Stimulated activated CD4-positive, alpha-beta T cell treated with anti-CD3 and anti-CD28 coated beads, Interleukin-4, amount 100 ng/mL, for 4 hours (primary cell): Measurements from ENCODE around the gene ADPRM.
"Not testable (repeated sequence)": the region's sequence is repeated elsewhere in the genome, so short reads cannot be mapped to it uniquely, and the experiment has no call there.

Experiments
- DNase-seq, 2 experiments: peaks; one replicate each; pipeline ENCODE4 v3.0.0-alpha.2; 2020

The ADPRM gene

GRCh38 chr17:10697092-10698081 is at the start of gene ADPRM, which contains the start of gene SCO1:
Gene ADPRM, plus strand, starts transcription at chr17:10697594. Its CDS starts 7,333 bp downstream, at chr17:10704927.
Gene SCO1, minus strand, starts transcription at chr17:10697533. Its CDS starts 26 bp downstream, at chr17:10697507.
- peak; percentile 85 to 88 for DNase-seq

- DNase-seq: no peak
These were observed 49.0 kb upstream of the ADPRM start for GRCh38 chr17:10648381-10648780.

GRCh38 chr17:10648956-10649355 is 48.4 kb upstream of the ADPRM start:
- no peak for DNase-seq

GRCh38 chr17:10649602-10650001 is 47.8 kb upstream of the ADPRM start:
- no peak for DNase-seq

- DNase-seq: no peak
These were observed 45.5 kb upstream of the ADPRM start for GRCh38 chr17:10651927-10652326.

- no peak for DNase-seq
These were observed 44.3 kb upstream of the ADPRM start for GRCh38 chr17:10652984-10653659.

- no peak for DNase-seq
These were observed 43.4 kb upstream of the ADPRM start for GRCh38 chr17:10653987-10654386.

GRCh38 chr17:10657148-10657547 is 40.2 kb upstream of the ADPRM start, which contains the start of gene MYH3:
Gene MYH3, minus strand, starts transcription at chr17:10657309. Its CDS starts 2,245 bp downstream, at chr17:10655064.
- no peak for DNase-seq

GRCh38 chr17:10657879-10658278 is 39.5 kb upstream of the ADPRM start:
- no peak for DNase-seq

- DNase-seq: no peak
These were observed 36.0 kb upstream of the ADPRM start for GRCh38 chr17:10661437-10661836.

GRCh38 chr17:10663231-10663630 is 34.2 kb upstream of the ADPRM start:
- DNase-seq: no peak

- DNase-seq: no peak
These were observed 32.8 kb upstream of the ADPRM start for GRCh38 chr17:10664571-10664970.

GRCh38 chr17:10666906-10667305 is 30.5 kb upstream of the ADPRM start:
- no peak for DNase-seq

GRCh38 chr17:10668775-10669174 is 28.6 kb upstream of the ADPRM start:
- DNase-seq: no peak

- no peak for DNase-seq
These were observed 24.1 kb upstream of the ADPRM start for GRCh38 chr17:10673312-10673711.

- no peak for DNase-seq
These were observed 22.7 kb upstream of the ADPRM start for GRCh38 chr17:10674704-10675103.

- DNase-seq: no peak
These were observed 15.4 kb upstream of the ADPRM start for GRCh38 chr17:10681866-10682446.

- DNase-seq: no peak
These were observed 13.5 kb upstream of the ADPRM start for GRCh38 chr17:10683853-10684252.

- no peak for DNase-seq
These were observed 9.9 kb upstream of the ADPRM start for GRCh38 chr17:10687499-10687898.

GRCh38 chr17:10695875-10696407 is 1.5 kb upstream of the ADPRM start:
- DNase-seq: not testable (repeated sequence)

- DNase-seq: no peak
These were observed 863 bp downstream of the ADPRM start for GRCh38 chr17:10698096-10698818.

GRCh38 chr17:10699856-10700255 is 2.5 kb downstream of the ADPRM start:
- DNase-seq: no peak
